Spleen (tissue), 11 donors: ENCODE results near the gene CYB5D1. TPM values are rescaled to one million over a fixed set of nuclear protein-coding genes. Genes with fewer than 3 reads are reported as not detected.

Experiments
- DNase-seq: peaks from one replicate; pipeline ENCODE4 v3.0.0-alpha.2; 2020
- H3K27ac ChIP-seq, 8 donors: fragments of 200-600 bp; sonication (generic) in 7 of 8; 1 replicate in 4 of 8; 2 replicates in 4 of 8; pipeline versions ENCODE4 v1.5.0 to v1.8.0; 2016 to 2021; ENCODE audit warnings: inconsistent platforms in 4 of 8, mild to moderate bottlenecking in 4 of 8, moderate library complexity in 1 of 8
- H3K27me3 ChIP-seq, 7 donors: fragments of 200-600 bp; sonication (generic) in 6 of 7; replicated peaks in 1 of 7; 1 replicate in 4 of 7; 2 replicates in 3 of 7; pipeline versions ENCODE4 v1.5.0 to v1.8.0; 2016 to 2021; ENCODE audit warnings: inconsistent platforms in 3 of 7, mild to moderate bottlenecking in 1 of 7
- H3K36me3 ChIP-seq, 6 donors: fragments of 200-600 bp; sonication (generic) in 5 of 6; 1 replicate in 4 of 6; 2 replicates in 2 of 6; pipeline versions ENCODE4 v1.5.0 to v1.8.0; 2016 to 2021; ENCODE audit warnings: inconsistent platforms in 2 of 6
- H3K4me1 ChIP-seq, 6 donors: fragments of 200-600 bp; sonication (generic) in 5 of 6; 1 replicate in 3 of 6; 2 replicates in 3 of 6; pipeline versions ENCODE4 v1.5.0 to v1.8.0; 2016 to 2021; ENCODE audit warnings: inconsistent platforms in 3 of 6
- H3K4me3 ChIP-seq, 8 donors: fragments of 200-600 bp; sonication (generic) in 7 of 8; 1 replicate in 4 of 8; 2 replicates in 4 of 8; pipeline versions ENCODE4 v1.5.0 to v1.8.0; 2016 to 2021; ENCODE audit warnings: inconsistent platforms in 4 of 8, mild to moderate bottlenecking in 4 of 8, moderate library complexity in 2 of 8
- H3K9me3 ChIP-seq, 8 donors: fragments of 200-600 bp; sonication (generic) in 7 of 8; 1 replicate in 4 of 8; 2 replicates in 4 of 8; pipeline versions ENCODE4 v1.5.0 to v1.8.0; 2016 to 2021; ENCODE audit warnings: inconsistent platforms in 4 of 8
- CTCF ChIP-seq, 11 experiments: fragments of 200-600 bp in 7 of 11; fragments of 450-650 bp in 4 of 11; sonication (generic) in 4 of 11; IDR thresholded peaks in 8 of 11; conservative IDR thresholded peaks in 3 of 11; 1 replicate in 7 of 11; 2 replicates in 4 of 11; pipeline versions ENCODE4 v1.4.0 to v1.8.0; 2016 to 2021; ENCODE audit warnings: antibody characterized with exemption in 11 of 11, inconsistent platforms in 4 of 11, mild to moderate bottlenecking in 1 of 11
- POLR2A ChIP-seq, 3 donors: fragments of 450-650 bp; IDR thresholded peaks; one replicate each; pipeline ENCODE4 v1.5.1; 2017; ENCODE audit warnings: antibody characterized with exemption in 3 of 3, mild to moderate bottlenecking in 1 of 3
- POLR2AphosphoS5 ChIP-seq, 3 donors: sonication (generic); formaldehyde crosslinking; IDR thresholded peaks; one replicate each; pipeline ENCODE4 v1.5.1; 2017; ENCODE audit warnings: antibody characterized with exemption in 3 of 3
- WGBS, 5 donors: extraction: QIAGEN DNeasy Blood & Tissue Kit in 3 of 5; methylation state at CpG; one replicate each; pipeline versions ENCODE4 v1.1.5 to v1.1.7; 2013 to 2018; 5-methylcytosine and 5-hydroxymethylcytosine counted together
- intact Hi-C: fragments of 100-400 bp; cut with DNase I; formaldehyde crosslinking; loops from one replicate; pipeline ENCODE4 v1.15.0; 2023; ENCODE audit warnings: low total_unique reads
- polyA plus RNA-seq, 3 donors: library from polyadenylated mRNA; stranded (reverse); fragments of 200-250 nt; gene quantifications; one replicate each; pipeline ENCODE4 v1.2.1, GENCODE V29; 2013
- total RNA-seq, 7 donors: library from RNA; depleted of rRNA in 3 of 7; stranded (reverse); fragments of >200 nt in 3 of 7; fragmentation: NEBNext Ultra II Directional in 4 of 7; extraction: Animal tissue kit (Norgen Biotek cat#: 25700) in 4 of 7; gene quantifications; one replicate each; pipeline versions ENCODE4 v1.1.0 to v1.2.1, GENCODE V29; 2016 to 2021
- donor health status: healthy with polysubstance abuse.
- donor health status: DM: no; HTN: no; CAD: no; lungs with moderate emphysema.
- donor health status: DM: no; HTN: no; CAD: no.
- donor health status: Bipolar disorder and iron deficiency.
- donor health status: healthy.
- donor health status: DM: no; HTN: no; CAD: no.
- donor health status: DM: yes; HTN: yes; CAD: no.

CYB5D1 gene
- total and polyA plus RNA-seq, 10 donors, result 2.1 to 13.2 (median 5.0) TPM

GRCh38 chr17:7849130-7849750 lies 8.6 kb upstream of the CYB5D1 start:
- peaks cover 3 to 93% (median 84%) of the 10 kb centered on the region in 6 donors for H3K36me3 ChIP-seq
- H3K4me3 ChIP-seq, result no peak overlapping the region
- TF ChIP-seq POLR2A (IDR thresholded peaks at IDR 0.05) (no peak), CTCF (IDR thresholded peaks at IDR 0.05 in 8 of 11, conservative IDR thresholded peaks at IDR 0.05 in 3 of 11) (no peak), POLR2AphosphoS5 (IDR thresholded peaks at IDR 0.05) (peak; percentile 32 to 74 (median 46))
- intact Hi-C loops, result no loop called here
- 88 to 94% (median 88%) methylated on average over 30 to 35 of the region's 35 CpGs for WGBS, 5 donors
- H3K27me3 ChIP-seq, result no peaks in the 10 kb centered on the region
- H3K9me3 ChIP-seq, result no peaks in the 10 kb centered on the region
- H3K4me1 ChIP-seq, result peaks cover 20 to 93% (median 37%) of the 10 kb centered on the region in 6 donors
- H3K27ac ChIP-seq, result peak overlapping the region in 1 of 8 donors; percentile 11
- DNase-seq, result peak; percentile 81

- TF ChIP-seq POLR2A (IDR thresholded peaks at IDR 0.05) (no peak), CTCF (IDR thresholded peaks at IDR 0.05 in 8 of 11, conservative IDR thresholded peaks at IDR 0.05 in 3 of 11) (no peak), POLR2AphosphoS5 (IDR thresholded peaks at IDR 0.05) (no peak)
- Histone ChIP-seq H3K36me3 (peaks cover 3 to 100% (median 84%) of the 10 kb centered on the region in 6 donors), H3K27me3 (no peaks in the 10 kb centered on the region), H3K9me3 (no peaks in the 10 kb centered on the region), H3K4me3 (no peak overlapping the region), H3K4me1 (peaks cover 21 to 94% (median 42%) of the 10 kb centered on the region in 6 donors), H3K27ac (peak overlapping the region in 1 of 8 donors; percentile 61)
- intact Hi-C loops, result no loop called here
- WGBS, 5 donors, result 83 to 91% (median 89%) methylated on average over 11 to 12 of the region's 12 CpGs
- DNase-seq, result no peak
Measured at GRCh38 chr17:7849751-7850504, 7.9 kb upstream of the CYB5D1 start.

GRCh38 chr17:7850701-7851437 lies 6.9 kb upstream of the CYB5D1 start:
- Histone ChIP-seq H3K27me3 (no peaks in the 10 kb centered on the region), H3K4me1 (peaks cover 20 to 94% (median 42%) of the 10 kb centered on the region in 6 donors), H3K9me3 (no peaks in the 10 kb centered on the region), H3K27ac (peak overlapping the region in 7 of 8 donors; percentile 22 to 79 (median 59)), H3K36me3 (peaks cover 3 to 100% (median 79%) of the 10 kb centered on the region in 6 donors), H3K4me3 (peak overlapping the region in 5 of 8 donors; percentile 29 to 67 (median 37))
- DNase-seq, result peak; percentile 80
- TF ChIP-seq POLR2AphosphoS5 (IDR thresholded peaks at IDR 0.05), result no peak
- no peak for TF ChIP-seq CTCF (IDR thresholded peaks at IDR 0.05 in 8 of 11, conservative IDR thresholded peaks at IDR 0.05 in 3 of 11)
- WGBS, 5 donors, result 88 to 95% (median 90%) methylated on average over 16 to 17 of the region's 17 CpGs
- intact Hi-C loops, result no loop called here
